ENCODE measurements around the gene TBK1.

GRCh38 chr12:64544371-64545080 is 92.6 kb downstream of the TBK1 start:
- no peak for TF ChIP-seq POLR2AphosphoS5 (IDR thresholded peaks at IDR 0.05; ENCODE audit: low read depth, low read length)
- TF ChIP-seq REST (IDR thresholded peaks at IDR 0.05; ENCODE audit: insufficient read depth in 1 of 2, low read depth in 2 of 2, low read length in 2 of 2), result no peak
- no peak for TF ChIP-seq SIN3A (IDR thresholded peaks at IDR 0.05; ENCODE audit: borderline replicate concordance, insufficient read depth, low read length)
- TF ChIP-seq TAF1 (IDR thresholded peaks at IDR 0.05; ENCODE audit: borderline replicate concordance, insufficient read depth, low read length), result no peak
